HepG2 (cell line): Measurements from ENCODE around the gene BST1. TPM values are rescaled to one million over a fixed set of nuclear protein-coding genes. Genes with fewer than 3 reads are reported as not detected.

Source experiments
- ATAC-seq: fragments of 200-7000 bp; cut with Tn5 transposase; 3 replicates; pipeline ENCODE4 v1.9.1; 2020; ENCODE audit warnings: mild to moderate bottlenecking, moderate library complexity
- BruUV-seq: library from RNA; stranded (reverse); fragments of 400-500 nt; replicated peaks from 2 replicates; lab custom pipeline; 2021; lab: Mats Ljungman, UMichigan
- CTCF ChIA-PET: fragments of 300-600 bp; formaldehyde crosslinking; extraction: SDS; loops from one replicate; lab custom pipeline; 2021; ENCODE audit warnings: low total read pairs, inconsistent platforms, low intra/inter-chr PET ratio; lab: Yijun Ruan, JAX
- POLR2A ChIA-PET: fragments of 350-600 bp; sonication (Branson Sonifier 250); formaldehyde crosslinking; loops from one replicate; lab custom pipeline; 2020; ENCODE audit warnings: antibody characterized with exemption, inconsistent platforms; lab: Yijun Ruan, JAX
- DNase-seq: peaks from one replicate; pipeline ENCODE4 v3.0.0-alpha.2; 2015; ENCODE audit warnings: low spot score
- FAIRE-seq: peaks from 3 replicates; lab custom pipeline; 2011; peaks lifted over from hg19 to GRCh38; lab: Jason Lieb, UNC
- H2AFZ ChIP-seq: one replicate; pipeline ENCODE4 v1.6.1; 2011; ENCODE audit warnings: low read length, inconsistent platforms
- H3K27ac ChIP-seq: fragments of 300-600 bp; 3 replicates; pipeline ENCODE4 v1.8.0; 2011; ENCODE audit warnings: mixed run types, mild to moderate bottlenecking, mixed read lengths, low read length, inconsistent platforms; ENCODE audit not compliant: insufficient read depth; ENCODE audit errors: extremely low read length
- H3K27me3 ChIP-seq, 2 experiments: fragments of 200-600 bp in 1 of 2; 2 replicates in 1 of 2; 3 replicates in 1 of 2; pipeline versions ENCODE4 v1.6.0 to v1.8.0; 2011; ENCODE audit warnings: low read length in 2 of 2, mild to moderate bottlenecking in 2 of 2, moderate library complexity in 2 of 2, inconsistent platforms in 1 of 2; ENCODE audit not compliant: insufficient read depth in 2 of 2, control insufficient read depth in 1 of 2
- H3K36me3 ChIP-seq, 2 experiments: fragments of 200-600 bp in 1 of 2; replicated peaks in 1 of 2; 2 replicates in 1 of 2; 3 replicates in 1 of 2; pipeline versions ENCODE4 v1.5.1 to v1.8.0; 2011; ENCODE audit warnings: low read length in 2 of 2, inconsistent platforms in 1 of 2; ENCODE audit not compliant: insufficient read depth in 2 of 2, control insufficient read depth in 1 of 2
- H3K4me1 ChIP-seq: 2 replicates; pipeline ENCODE4 v1.5.1; 2012; ENCODE audit warnings: low read length, inconsistent platforms; ENCODE audit not compliant: insufficient read depth
- H3K4me2 ChIP-seq: 2 replicates; pipeline ENCODE4 v1.6.0; 2011; ENCODE audit warnings: low read depth, low read length, inconsistent platforms
- H3K4me3 ChIP-seq, 3 experiments: fragments of 200-600 bp in 1 of 3; sonication (generic), shearing (Covaris generic) in 1 of 3; replicated peaks in 1 of 3; 2 replicates each; pipeline ENCODE4 v1.5.1; 2011 to 2016; ENCODE audit warnings: low read length in 3 of 3, inconsistent platforms in 2 of 3, low read depth in 2 of 3, mild to moderate bottlenecking in 2 of 3, control low read depth in 1 of 3, mixed read lengths in 1 of 3; ENCODE audit not compliant: insufficient read depth in 1 of 3
- H3K79me2 ChIP-seq: one replicate; pipeline ENCODE4 v1.6.1; 2011; ENCODE audit warnings: low read length, inconsistent platforms; ENCODE audit not compliant: insufficient read depth
- H3K9ac ChIP-seq: 2 replicates; pipeline ENCODE4 v1.6.0; 2011; ENCODE audit warnings: mild to moderate bottlenecking, low read depth, low read length, inconsistent platforms; ENCODE audit not compliant: insufficient read depth
- H3K9me3 ChIP-seq: 2 replicates; pipeline ENCODE4 v1.5.1; 2012; ENCODE audit warnings: mild to moderate bottlenecking, low read length
- H4K20me1 ChIP-seq: 2 replicates; pipeline ENCODE4 v1.6.0; 2011; ENCODE audit warnings: inconsistent platforms, mild to moderate bottlenecking, low read length, moderate library complexity; ENCODE audit not compliant: insufficient read depth
- TMF1 ChIP-seq: sonication (generic); formaldehyde crosslinking; IDR thresholded peaks from 2 replicates; pipeline ENCODE4 v1.8.1; 2022; ENCODE audit warnings: low read depth, missing genetic modification reagents
- ZBTB42 ChIP-seq: sonication (generic); formaldehyde crosslinking; IDR thresholded peaks from 2 replicates; pipeline ENCODE4 v1.5.0; 2020; ENCODE audit warnings: mild to moderate bottlenecking, missing genetic modification reagents
- ZNF407 ChIP-seq: sonication (generic); formaldehyde crosslinking; IDR thresholded peaks from one replicate; pipeline ENCODE4 v1.5.1; 2020; ENCODE audit warnings: mild to moderate bottlenecking, missing genetic modification reagents; ENCODE audit errors: not compliant biosample characterization
- ZNF547 ChIP-seq: sonication (generic); formaldehyde crosslinking; IDR thresholded peaks from 2 replicates; pipeline ENCODE4 v1.5.1; 2020; ENCODE audit warnings: mild to moderate bottlenecking, missing genetic modification reagents
- ZNF569 ChIP-seq: sonication (generic); formaldehyde crosslinking; IDR thresholded peaks from 2 replicates; pipeline ENCODE4 v1.5.0; 2020; ENCODE audit warnings: mild to moderate bottlenecking, missing genetic modification reagents, moderate library complexity, borderline replicate concordance
- WGBS: methylation state at CpG from one replicate; pipeline ENCODE4 v1.1.6; 2017; ENCODE audit warnings: low lambda C conversion rate; 5-methylcytosine and 5-hydroxymethylcytosine counted together
- in situ Hi-C: cut with HindIII; loops from 2 replicates; pipeline ENCODE4 v1.10.0; 2017; ENCODE audit warnings: low pct_unique_long_range_greater_than_20kb; ENCODE audit not compliant: extremely low pct_ligation_motif_present
- intact Hi-C: fragments of 100-400 bp; cut with micrococcal nuclease; formaldehyde crosslinking; loops from one replicate; pipeline ENCODE4 v1.10.0; 2022; ENCODE audit not compliant: unreplicated experiment
- polyA plus RNA-seq, 8 experiments: library from polyadenylated mRNA; depleted of rRNA in 3 of 8; stranded (reverse) in 7 of 8; unstranded in 1 of 8; fragments of >200 nt; fragmentation: Illumina TruSeq in 4 of 8; extraction: Trizol in 4 of 8; gene quantifications; 2 replicates each; pipeline versions ENCODE4 v1.2.1 to v1.2.3, GENCODE V29; 2011 to 2016; ENCODE audit warnings: low read depth in 4 of 8, missing spikeins in 1 of 8, mixed read lengths in 1 of 8; ENCODE audit not compliant: insufficient read depth in 1 of 8
- total RNA-seq, 5 experiments: library from RNA; depleted of rRNA; stranded (reverse); fragments of >200 nt; fragmentation: Illumina TruSeq; extraction: Trizol; gene quantifications; 2 replicates each; pipeline ENCODE4 v1.2.3, GENCODE V29; 2016; ENCODE audit warnings: low read depth in 1 of 5
- TF ChIP-seq, protein P1 (sequence below): sonication (generic); formaldehyde crosslinking; conservative IDR thresholded peaks from 2 replicates; pipeline ENCODE4 v1.4.0; 2020; ENCODE audit warnings: missing genetic modification reagents

The BST1 gene
- total and polyA plus RNA-seq, 2 of the 13 experiments (the other 11 are each of a cell fraction or from before 2014, with no cell fraction given) = 0.09 to 0.49 TPM

- TF ChIP-seq ZBTB42 = no peak
Observed at GRCh38 chr4:15673337-15673736, 29.5 kb upstream of the BST1 start (continued).

DNA sequence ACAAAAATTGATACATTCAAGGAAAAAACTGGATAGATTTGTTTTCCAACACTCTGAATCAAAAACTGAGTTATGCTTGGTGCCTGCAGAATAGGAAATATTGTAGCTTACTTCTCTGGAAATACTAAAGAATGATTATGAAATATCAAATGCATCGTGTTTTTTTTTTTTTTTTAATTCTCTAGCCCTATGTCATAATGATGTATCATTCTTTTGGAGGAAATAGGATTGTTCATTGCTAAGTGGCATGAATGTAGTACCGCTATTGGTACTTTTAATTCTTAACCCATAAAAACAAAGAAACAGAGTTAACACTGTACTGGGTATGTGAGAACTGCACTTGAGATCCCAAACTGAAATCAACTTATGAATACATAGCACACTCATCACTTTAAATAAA, 28.8 kb upstream of the BST1 start:
- intact Hi-C loops (no loop called here), in situ Hi-C loops (loop anchor here (25.0 kb wide), 1 partner anchor 662 kb away; the partner anchor contains the start of gene CPEB2)
- Histone ChIP-seq H4K20me1 (no peaks in the 10 kb centered on the region), H3K4me3 (no peak overlapping the region), H3K9me3 (no peaks in the 10 kb centered on the region), H3K4me2 (no peak overlapping the region), H3K36me3 (no peaks in the 10 kb centered on the region; a peak in 1 of 5 replicates), H3K27ac (no peak overlapping the region), H3K4me1 (peaks cover 49% of the 10 kb centered on the region), H2AFZ (no peak overlapping the region), H3K79me2 (peaks cover 53% of the 10 kb centered on the region), H3K9ac (no peak overlapping the region), H3K27me3 (no peaks in the 10 kb centered on the region)
- CTCF ChIA-PET = no interaction called here
- ATAC-seq (no peak), DNase-seq (no peak), FAIRE-seq (no peak)
- BruUV-seq = no TSS peak
- POLR2A ChIA-PET = interaction anchor here (1.0 kb wide), 1 partner anchor 18 kb away, joined by 3 read pairs; no protein-coding TSS in a partner anchor
- WGBS = 99% methylated on average over 2 of the region's 2 CpGs
- TF ChIP-seq ZNF547 (CRISPR knock-in tag) = no peak

GRCh38 chr4:15674926-15675325, 27.9 kb upstream of the BST1 start:
- Histone ChIP-seq H3K36me3 (no peaks in the 10 kb centered on the region; a peak in 1 of 5 replicates), H3K9me3 (no peaks in the 10 kb centered on the region), H3K9ac (no peak overlapping the region), H3K79me2 (peaks cover 62% of the 10 kb centered on the region), H4K20me1 (no peaks in the 10 kb centered on the region), H3K27ac (no peak overlapping the region), H3K4me3 (no peak overlapping the region), H3K4me2 (no peak overlapping the region), H3K27me3 (no peaks in the 10 kb centered on the region), H3K4me1 (peaks cover 56% of the 10 kb centered on the region), H2AFZ (no peak overlapping the region)
- FAIRE-seq = no peak
- CTCF ChIA-PET = no interaction called here
- no peak for ATAC-seq
- intact Hi-C loops = no loop called here
- in situ Hi-C loops = loop anchor here (25.0 kb wide), 1 partner anchor 663 kb away; the partner anchor contains the start of gene CPEB2
- 97% methylated on average over 4 of the region's 4 CpGs for WGBS
- no peak for DNase-seq
- POLR2A ChIA-PET = no interaction called here
- BruUV-seq = no TSS peak
- no peak for TF ChIP-seq TMF1 (CRISPR knock-in tag)
- TF ChIP-seq ZNF407 = no peak
- TF ChIP-seq, protein P1, sequence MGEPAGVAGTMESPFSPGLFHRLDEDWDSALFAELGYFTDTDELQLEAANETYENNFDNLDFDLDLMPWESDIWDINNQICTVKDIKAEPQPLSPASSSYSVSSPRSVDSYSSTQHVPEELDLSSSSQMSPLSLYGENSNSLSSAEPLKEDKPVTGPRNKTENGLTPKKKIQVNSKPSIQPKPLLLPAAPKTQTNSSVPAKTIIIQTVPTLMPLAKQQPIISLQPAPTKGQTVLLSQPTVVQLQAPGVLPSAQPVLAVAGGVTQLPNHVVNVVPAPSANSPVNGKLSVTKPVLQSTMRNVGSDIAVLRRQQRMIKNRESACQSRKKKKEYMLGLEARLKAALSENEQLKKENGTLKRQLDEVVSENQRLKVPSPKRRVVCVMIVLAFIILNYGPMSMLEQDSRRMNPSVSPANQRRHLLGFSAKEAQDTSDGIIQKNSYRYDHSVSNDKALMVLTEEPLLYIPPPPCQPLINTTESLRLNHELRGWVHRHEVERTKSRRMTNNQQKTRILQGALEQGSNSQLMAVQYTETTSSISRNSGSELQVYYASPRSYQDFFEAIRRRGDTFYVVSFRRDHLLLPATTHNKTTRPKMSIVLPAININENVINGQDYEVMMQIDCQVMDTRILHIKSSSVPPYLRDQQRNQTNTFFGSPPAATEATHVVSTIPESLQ (CRISPR knock-in tag) = no peak
- TF ChIP-seq ZNF569 (CRISPR knock-in tag) = no peak
